Measurements from ENCODE around the gene CPEB1.
A peak's percentile ranks its signal among the peaks of the same experiment; 100 is the strongest.

CPEB1 gene

DNA sequence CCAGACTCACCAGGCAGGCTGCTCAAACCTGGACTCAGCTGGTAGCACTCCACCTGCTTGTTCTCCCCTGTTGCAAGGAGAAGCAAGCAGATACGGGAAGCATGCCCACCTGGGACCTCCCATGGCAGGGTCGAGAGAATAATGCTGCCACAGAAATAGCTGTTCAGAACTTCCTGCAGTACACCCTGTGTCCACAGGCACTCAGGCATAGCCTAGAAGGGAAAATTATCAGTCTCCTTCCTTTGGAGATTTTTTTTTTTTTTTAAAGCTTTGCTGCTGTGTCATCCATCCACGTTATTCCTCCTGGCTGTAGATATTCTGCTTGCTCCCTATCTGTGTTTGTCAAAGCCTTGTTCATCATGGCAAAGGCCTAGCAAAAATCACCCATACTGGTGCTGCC is 74.2 kb downstream of the CPEB1 start:
- no peak for DNase-seq (ENCODE audit: extremely low read depth, low read depth)
- TF ChIP-seq, protein P1, sequence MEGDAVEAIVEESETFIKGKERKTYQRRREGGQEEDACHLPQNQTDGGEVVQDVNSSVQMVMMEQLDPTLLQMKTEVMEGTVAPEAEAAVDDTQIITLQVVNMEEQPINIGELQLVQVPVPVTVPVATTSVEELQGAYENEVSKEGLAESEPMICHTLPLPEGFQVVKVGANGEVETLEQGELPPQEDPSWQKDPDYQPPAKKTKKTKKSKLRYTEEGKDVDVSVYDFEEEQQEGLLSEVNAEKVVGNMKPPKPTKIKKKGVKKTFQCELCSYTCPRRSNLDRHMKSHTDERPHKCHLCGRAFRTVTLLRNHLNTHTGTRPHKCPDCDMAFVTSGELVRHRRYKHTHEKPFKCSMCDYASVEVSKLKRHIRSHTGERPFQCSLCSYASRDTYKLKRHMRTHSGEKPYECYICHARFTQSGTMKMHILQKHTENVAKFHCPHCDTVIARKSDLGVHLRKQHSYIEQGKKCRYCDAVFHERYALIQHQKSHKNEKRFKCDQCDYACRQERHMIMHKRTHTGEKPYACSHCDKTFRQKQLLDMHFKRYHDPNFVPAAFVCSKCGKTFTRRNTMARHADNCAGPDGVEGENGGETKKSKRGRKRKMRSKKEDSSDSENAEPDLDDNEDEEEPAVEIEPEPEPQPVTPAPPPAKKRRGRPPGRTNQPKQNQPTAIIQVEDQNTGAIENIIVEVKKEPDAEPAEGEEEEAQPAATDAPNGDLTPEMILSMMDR (IDR thresholded peaks at IDR 0.05; ENCODE audit: low read depth, low read length) = no peak

DNA sequence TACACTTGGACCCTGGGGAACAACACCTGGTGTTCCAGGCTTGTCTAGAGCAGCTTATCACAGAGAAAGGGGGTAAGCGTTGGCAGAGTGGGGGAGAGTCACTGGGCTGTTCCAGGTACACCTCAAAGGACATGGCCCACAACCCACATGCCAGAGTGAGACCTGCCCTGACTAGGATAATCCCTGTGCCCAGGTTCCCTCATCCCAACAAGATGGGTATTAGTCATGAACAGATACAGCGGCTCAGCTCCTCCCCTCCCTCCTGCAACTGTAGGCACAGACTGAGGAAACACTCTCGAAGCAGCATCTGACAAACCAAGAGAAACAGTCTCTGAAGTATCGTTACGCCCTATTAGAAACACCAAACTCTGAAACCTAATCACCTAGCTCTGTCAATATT is 74.9 kb downstream of the CPEB1 start:
- DNase-seq (ENCODE audit: extremely low read depth, low read depth) = no peak
- TF ChIP-seq, protein P1 (IDR thresholded peaks at IDR 0.05; ENCODE audit: low read depth, low read length) = no peak

DNA sequence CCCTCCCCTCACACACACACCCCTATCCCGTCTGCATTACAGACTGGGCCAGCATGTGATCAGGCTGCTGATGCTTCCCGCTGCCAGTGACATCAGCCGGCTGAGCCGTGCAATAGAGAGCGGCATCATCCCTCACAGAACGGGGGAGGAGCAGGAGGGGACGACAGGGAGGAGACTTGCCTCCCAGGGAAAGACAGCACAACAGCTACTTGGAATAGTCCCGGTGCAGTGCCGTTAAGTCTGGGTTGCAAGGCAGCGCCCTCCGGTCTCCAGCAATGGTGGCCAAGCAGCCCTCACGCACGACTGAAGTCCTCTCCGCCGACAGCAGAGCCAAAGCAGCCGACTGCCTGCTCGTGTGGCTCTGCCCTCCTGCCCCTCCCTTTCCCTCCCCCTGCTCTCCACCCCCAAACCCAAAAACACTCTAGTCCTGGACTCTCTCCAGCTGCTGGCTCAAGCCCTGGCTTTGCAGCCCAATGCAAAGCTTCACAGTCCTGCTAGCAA is 75.4 kb downstream of the CPEB1 start:
- DNase-seq (ENCODE audit: extremely low read depth, low read depth) = peak; percentile 27
- TF ChIP-seq, protein P1 (IDR thresholded peaks at IDR 0.05; ENCODE audit: low read depth, low read length) = no peak

DNA sequence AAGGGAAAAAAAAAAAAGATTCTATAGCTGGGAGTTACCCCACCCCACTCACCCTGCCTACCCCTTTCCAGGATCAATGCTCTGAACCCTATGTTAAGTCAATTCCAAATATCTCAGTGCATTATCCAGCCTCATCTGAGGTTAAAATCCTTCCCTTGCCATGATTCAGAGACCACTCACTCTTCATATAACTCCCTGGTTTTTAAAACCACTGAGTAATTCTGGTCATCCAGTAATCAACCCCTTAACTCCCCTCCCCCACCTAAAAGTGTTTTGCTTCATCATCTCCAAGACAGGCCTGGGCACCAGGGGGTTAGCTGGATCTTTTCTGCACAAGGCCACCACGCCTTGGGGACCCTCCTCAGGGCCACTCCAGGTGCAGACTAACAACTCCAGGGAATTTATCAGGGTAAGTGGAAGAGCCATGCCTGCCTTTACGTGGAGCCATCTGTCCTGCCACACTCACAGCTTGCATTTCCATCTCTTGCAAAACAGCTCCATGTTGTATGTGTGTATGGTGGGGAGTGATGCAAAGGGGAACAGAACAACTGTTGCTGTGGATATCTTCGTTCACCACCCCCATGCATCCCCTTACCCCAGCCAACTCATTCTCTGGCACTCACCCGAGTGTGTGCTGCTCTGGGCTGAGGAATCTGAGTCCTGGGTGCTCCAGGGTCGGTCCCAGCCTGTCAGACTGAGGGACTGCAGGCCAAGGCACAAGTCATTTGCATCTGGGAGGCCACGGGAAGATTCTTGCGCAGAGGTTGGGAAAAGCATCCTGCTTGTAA is 76.2 kb downstream of the CPEB1 start:
- DNase-seq (ENCODE audit: extremely low read depth, low read depth) = no peak
- TF ChIP-seq, protein P1 (IDR thresholded peaks at IDR 0.05; ENCODE audit: low read depth, low read length) = no peak

DNA sequence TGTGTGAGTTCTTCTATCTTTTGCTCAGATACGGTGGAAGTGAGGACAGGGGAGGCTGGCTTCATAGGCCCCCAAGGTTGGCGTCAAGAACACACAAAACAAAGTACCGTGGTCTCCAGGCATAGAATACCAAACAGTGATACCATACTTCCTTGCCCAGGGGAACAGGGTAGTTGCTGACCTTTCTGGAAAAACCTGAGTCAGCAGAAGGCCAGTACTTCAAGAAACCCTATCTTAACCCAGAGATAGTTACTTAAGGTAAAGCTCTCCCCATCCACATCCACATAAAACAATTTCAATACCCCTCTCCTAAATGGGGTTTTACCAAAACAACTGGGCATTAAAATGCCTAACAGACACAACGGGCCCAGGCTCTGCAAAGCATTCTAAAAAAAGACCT is 77.3 kb downstream of the CPEB1 start:
- TF ChIP-seq, protein P1 (IDR thresholded peaks at IDR 0.05; ENCODE audit: low read depth, low read length) = no peak

DNA sequence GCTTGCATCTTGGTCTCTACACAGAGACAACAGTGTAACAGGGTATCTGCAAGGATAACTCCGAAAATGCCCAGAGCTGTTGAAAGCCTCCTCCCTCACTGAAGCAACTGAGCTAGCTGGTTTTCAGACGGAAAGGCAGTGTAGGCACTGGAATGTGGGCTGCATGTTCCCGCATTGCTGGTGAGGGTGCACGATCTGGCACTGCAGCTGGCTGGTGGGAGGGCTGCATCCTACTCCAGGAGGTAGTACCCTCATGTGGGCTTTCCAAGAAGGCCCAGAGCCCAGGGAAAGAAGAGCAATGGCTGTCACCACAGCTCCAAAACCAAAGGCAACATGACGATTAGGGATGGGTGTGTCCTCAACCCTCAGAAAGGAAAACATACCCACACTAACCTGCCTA is 78.2 kb downstream of the CPEB1 start:
- DNase-seq (ENCODE audit: extremely low read depth, low read depth) = no peak
- TF ChIP-seq, protein P1 (IDR thresholded peaks at IDR 0.05; ENCODE audit: low read depth, low read length) = no peak

More for the DNA sequence above, 77.3 kb downstream of the CPEB1 start:
- no peak for DNase-seq (ENCODE audit: extremely low read depth, low read depth)

DNA sequence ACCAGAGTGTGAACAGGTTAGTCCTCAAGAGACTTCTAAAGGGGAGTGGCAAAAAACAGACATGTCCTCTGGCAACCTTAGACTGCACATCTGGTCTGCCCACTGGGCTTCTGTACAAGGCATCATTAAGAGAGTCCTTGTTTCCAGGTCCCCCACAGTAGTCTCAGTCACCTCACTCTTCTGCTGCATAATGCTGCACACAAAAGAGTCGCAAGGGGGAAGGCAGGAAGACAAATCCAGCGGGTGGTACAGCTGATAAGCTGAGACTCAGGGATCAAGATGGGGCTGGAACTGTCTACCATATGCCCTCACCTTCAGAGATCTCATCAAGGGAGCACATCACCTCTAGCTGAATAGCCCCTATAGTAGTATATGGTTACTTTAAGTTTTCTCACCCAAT is 79.5 kb downstream of the CPEB1 start:
- DNase-seq (ENCODE audit: extremely low read depth, low read depth) = no peak

More for the DNA sequence above, 79.5 kb downstream of the CPEB1 start:
- TF ChIP-seq, protein P1 (IDR thresholded peaks at IDR 0.05; ENCODE audit: low read depth, low read length) = no peak
